HG02840 (cell line): ENCODE measurements around the gene CFD.
"Not testable (repeated sequence)": the region's sequence is repeated elsewhere in the genome, so short reads cannot be mapped to it uniquely, and the experiment has no call there.

ENCODE experiments used
- ATAC-seq: cut with Tn5 transposase; IDR thresholded peaks from one replicate; pipeline ENCODE4 v1.9.1; 2021; ENCODE audit warnings: mild to moderate bottlenecking, moderate library complexity, moderate number of reproducible peaks; ENCODE audit not compliant: unreplicated experiment, low FRiP score

CFD gene

DNA sequence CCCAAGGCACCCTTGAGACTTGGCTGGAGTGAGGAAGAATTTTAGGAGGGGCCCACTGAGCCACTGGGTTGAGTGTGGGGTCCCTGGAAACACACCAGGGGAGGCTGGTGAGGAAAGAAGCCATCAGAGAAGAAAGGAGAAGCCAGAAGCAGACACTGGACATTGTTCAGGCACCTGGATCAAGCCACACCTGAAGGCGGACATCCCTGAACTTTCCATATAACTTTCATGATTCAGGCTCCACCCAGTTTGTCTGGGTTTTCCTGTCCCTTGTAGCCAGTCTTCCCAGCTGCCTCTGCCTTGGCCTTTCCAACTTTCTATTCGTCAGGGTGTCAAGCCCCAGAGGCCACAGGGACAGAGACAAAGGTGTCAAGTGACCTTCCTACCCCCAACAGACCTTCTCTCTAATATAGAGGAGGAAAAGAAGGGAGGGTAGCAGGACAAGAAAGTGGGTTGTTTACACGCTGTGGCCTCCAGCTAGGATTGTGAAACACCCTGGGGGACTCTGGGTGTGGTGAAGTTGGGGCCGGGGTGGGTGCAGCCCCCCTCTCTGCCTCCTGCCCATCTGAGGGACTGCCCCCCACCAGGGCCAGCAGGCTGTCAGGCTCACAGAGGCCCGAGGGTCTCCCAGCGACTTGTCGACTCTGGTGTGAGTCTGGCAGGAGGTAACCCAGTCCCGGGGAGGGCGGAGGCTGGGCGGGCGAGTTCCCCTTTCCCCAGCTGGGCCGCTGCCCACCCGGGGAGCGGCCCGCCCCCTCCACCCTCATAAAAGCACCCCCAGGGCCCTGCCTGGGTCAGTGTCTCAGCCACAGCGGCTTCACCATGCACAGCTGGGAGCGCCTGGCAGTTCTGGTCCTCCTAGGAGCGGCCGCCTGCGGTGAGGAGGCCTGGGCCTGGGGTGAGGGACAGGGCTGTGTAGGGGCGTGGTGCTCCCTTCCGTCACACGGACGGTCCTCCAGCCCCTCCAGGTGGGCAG, at the start of gene CFD:
Gene CFD, plus strand, starts transcription at position 797 of the 976 bp plus-strand sequence. Its CDS starts 26 bp downstream, at position 823.
- no peak for ATAC-seq

DNA sequence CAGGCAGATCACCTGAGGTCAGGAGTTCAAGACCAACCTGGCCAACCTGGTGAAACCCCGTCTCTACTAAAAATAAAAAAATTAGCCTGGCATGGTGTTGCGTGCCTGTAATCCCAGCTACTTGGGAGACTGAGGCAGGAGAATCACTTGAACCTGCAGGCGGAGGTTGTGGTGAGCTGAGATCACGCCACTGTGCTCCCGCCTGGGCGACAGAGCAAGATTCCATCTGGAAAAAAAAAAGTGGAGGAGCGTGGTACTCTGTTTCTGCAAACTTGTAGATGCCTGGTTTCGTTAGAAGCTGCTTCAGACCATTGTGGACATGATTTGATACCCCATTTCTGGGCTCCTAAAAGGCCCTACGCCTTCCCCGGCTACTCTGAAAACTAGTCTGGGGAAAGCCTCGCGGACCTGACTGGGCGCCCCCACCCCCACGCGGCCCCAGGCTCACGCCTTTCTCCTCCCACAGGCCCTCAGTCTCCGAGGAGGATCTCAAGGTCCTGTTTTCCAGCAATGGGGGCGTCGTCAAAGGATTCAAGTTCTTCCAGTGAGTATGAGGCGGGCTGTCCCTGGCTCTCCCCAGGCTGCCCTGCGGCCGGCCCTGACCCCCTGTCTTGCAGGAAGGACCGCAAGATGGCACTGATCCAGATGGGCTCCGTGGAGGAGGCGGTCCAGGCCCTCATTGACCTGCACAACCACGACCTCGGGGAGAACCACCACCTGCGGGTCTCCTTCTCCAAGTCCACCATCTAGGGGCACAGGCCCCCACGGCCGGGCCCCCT, 49.2 kb upstream of the CFD start:
- ATAC-seq: no peak

DNA sequence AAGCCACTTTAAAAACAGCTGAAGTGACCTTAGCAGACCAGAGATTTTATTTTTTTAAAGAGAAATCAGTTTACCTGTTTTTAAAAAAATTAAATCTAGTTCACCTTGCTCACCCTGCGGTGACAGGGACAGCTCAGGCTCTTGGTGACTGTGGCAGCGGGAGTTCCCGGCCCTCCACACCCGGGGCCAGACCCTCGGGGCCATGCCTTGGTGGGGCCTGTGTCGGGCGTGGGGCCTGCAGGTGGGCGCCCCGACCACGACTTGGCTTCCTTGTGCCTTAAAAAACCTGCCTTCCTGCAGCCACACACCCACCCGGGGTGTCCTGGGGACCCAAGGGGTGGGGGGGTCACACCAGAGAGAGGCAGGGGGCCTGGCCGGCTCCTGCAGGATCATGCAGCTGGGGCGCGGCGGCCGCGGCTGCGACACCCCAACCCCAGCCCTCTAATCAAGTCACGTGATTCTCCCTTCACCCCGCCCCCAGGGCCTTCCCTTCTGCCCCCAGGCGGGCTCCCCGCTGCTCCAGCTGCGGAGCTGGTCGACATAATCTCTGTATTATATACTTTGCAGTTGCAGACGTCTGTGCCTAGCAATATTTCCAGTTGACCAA, 48.5 kb upstream of the CFD start:
- no peak for ATAC-seq

DNA sequence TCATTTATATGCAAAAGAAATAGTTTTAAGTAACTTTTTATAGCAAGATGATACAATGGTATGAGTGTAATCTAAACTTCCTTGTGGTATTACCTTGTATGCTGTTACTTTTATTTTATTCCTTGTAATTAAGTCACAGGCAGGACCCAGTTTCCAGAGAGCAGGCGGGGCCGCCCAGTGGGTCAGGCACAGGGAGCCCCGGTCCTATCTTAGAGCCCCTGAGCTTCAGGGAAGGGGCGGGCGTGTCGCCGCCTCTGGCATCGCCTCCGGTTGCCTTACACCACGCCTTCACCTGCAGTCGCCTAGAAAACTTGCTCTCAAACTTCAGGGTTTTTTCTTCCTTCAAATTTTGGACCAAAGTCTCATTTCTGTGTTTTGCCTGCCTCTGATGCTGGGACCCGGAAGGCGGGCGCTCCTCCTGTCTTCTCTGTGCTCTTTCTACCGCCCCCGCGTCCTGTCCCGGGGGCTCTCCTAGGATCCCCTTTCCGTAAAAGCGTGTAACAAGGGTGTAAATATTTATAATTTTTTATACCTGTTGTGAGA, 47.9 kb upstream of the CFD start:
- no peak for ATAC-seq

DNA sequence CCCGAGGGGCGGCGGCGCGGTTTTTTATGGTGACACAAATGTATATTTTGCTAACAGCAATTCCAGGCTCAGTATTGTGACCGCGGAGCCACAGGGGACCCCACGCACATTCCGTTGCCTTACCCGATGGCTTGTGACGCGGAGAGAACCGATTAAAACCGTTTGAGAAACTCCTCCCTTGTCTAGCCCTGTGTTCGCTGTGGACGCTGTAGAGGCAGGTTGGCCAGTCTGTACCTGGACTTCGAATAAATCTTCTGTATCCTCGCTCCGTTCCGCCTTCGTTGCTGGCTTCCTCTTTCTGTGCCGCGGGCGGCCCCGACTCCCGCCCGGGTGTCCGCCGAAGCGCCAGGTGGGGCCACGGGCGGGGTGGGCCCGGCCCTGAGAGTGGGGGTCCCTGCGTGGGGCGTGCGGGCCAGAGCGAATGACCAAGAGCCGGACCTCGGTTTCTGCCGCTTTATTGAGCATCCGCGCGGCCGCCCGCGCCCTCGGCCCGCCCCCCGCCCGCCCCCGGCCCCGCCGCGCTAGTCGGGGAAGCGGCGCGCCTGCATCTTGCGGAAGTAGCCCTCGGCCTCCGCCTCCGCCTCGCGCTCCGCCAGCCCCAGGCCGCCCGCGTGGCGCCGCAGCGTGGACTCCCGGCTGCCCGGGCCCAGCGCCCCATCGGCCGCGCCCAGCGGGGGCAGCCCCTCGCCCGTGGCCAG, 47.3 kb upstream of the CFD start:
- no peak for ATAC-seq

DNA sequence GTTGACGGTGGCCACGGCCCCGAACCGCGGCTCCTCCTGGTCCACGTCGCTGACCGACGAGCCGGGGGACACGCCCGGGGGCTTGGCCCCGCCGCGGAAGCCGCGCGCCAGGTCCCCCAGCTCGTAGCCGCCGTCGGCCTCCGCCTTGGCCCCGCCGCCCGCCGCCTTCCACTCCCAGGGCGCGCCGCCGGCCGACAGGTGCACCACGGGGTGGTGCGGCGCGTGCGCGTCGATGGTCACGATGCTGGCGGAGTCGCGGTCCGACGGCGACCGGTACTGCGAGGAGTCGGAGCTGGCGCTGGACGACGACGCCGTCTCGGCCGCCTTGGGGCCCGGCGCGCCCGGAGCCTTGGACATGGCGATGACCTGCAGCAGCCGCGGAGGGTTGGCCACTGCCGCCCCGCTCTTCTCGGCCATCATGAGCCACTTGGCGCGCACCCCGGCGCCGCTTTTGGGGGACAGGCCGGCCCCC, 46.7 kb upstream of the CFD start:
- ATAC-seq: no peak

DNA sequence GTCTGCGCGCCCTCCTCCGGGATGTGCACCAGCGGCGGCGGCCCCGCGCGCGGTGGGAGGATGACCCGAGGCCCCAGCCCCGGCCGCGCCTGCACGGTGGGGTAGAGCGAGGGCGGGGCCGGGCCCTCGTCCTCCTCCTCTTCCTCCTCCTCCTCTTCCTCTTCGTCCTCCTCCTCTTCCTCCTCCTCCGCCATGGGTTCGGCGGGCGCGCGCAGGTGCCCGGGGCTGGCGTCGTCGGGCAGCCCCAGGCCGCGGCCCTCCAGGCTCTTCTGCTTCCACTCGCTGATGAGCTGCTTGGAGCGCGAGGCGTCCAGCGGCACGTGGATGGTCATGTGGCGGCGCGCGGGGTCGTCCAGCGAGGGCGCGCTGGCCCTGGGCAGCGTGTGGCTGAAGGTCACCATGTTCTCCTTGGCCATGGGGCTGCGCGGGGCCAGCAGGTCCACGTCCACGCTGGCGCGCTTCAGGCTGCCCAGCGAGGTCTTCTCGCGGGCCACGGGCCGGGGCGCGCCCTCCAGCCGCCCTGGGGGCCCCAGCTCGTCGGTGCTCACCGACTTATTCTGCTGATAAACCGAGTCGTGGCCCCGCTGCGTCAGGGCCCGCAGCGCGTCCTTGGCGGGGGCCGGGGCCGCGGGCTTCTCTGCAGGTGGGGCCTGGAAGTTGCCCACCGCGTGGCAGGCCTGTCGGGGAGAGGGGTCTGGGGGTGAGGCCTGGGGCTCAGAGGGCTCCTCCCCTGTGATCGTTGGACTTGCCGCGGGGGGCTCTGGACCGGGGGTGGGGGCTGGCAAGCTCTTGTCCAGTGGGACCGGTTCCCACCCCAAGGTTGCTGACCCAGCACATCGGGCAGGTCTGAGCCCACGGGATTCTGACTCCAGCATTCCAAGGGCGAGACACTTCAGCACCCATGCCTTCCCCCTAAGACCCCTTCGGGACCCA, 46.0 kb upstream of the CFD start:
- ATAC-seq: no peak

DNA sequence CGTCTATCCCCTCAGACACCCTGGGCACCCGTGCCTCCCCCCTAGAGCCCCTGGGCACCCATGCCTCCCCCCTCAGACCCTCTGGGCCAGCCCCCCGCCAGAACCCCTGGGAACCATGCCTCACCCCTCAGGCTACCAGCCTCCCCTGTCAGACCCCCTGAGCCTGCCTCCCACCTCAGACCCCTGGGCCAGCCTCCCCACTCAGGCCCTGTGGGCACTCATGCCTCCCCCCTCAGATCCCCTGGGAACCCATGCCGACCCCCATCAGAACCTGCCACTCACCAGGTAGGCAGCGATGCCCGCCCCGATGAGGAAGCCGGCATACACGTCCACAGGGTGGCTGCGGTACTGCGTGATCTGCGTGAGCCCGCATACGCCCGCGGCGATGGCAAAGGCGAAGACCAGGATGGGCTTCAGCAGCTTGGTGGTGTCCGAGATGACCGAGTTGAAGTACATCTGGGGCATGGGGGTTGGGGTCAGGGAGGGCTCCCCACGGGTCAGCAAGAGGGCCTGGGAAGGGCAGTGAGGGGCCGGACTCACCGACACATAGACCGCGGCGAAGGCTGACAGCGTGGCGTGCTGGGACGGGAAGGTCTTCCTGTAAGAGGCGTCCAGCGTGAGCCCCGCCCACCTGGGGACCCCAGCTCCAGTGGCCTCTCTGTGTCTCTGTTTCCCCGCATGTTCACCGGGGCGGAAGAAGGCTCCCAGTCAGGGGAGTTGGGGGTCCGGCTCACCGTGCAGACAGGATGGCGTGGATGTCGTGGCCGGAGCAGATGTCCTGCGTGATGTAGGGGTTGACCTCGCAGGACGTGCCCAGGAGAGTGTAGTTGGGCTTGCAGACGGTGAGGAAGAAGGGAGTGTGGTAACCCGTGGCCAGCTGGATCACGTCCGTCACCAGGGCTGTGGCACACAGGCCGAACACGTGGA, 45.0 kb upstream of the CFD start:
- no peak for ATAC-seq

DNA sequence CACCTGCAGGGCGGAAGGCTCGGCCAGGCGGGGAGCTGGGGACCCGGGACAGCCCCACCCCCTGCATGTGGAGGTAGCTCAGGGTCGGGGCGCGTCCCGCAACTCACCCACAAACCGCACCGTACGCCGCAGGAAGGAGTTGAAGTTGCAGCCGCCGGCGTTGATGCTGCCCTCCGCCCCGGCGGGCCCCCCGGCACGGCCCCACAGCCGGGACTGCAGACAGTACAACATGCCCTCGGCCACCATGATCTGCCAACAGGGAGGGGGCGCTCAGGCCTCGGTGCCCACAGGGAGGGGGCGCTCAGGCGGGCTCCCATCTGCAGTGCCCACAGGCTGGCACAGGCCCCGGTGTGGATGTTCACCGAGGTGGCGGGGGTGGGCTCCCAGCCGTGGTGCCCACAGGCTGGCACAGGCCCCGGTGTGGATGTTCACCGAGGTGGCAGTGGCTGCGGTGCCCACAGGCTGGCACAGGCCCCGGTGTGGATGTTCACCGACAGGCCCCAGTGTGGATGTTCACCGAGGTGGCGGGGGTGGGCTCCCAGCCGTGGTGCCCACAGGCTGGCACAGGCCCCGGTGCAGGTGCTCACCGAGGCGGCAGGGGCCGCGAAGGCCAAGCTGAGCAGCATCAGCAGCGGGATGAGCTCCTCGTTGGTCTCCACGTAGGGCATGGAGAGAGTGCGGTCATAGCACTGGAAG, 44.2 kb upstream of the CFD start:
- no peak for ATAC-seq

DNA sequence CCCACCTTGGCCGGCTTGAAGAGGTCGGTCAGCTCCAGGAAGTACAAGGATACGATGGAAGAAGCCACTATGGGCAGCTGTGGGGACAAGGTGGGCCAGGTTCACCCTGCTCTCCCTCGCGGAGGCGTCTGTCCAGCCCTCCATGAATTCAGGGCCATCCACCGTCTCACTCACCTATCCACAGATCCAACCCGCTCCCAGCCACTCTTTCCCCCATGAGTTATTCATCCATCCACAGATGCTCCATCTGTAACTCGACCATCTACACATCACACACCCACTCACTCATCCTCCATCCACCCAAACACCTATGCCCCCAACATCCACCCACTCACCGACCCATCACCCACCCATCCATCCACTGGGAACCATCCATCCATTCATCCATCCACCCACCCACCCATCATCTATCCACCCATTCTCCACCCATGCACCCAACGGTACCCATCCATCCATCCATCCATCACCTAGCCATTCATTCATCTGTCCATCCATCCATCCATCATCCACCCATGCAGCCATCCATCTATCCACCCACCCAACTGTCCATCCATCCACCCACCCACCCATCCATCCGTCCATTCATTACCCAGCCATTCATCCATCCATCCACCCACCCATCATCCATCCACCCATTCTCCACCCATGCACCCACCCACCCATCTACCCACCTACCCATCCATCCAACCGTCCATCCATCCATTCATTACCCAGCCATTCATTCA, 43.5 kb upstream of the CFD start:
- ATAC-seq: no peak

DNA sequence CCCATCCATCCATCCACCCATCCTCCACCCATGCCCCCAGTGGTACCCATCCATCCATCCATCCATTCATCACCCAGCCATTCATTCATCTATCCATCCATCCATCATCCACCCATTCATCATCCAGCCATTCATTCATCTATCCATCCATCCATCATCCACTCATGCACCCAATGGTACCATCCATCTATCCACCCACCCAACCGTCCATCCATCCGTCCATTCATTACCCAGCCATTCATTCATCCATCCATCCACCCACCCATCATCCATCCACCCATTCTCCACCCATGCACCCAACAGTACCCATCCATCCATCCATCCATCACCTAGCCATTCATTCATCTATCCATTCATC, 43.0 kb upstream of the CFD start:
- ATAC-seq: no peak

DNA sequence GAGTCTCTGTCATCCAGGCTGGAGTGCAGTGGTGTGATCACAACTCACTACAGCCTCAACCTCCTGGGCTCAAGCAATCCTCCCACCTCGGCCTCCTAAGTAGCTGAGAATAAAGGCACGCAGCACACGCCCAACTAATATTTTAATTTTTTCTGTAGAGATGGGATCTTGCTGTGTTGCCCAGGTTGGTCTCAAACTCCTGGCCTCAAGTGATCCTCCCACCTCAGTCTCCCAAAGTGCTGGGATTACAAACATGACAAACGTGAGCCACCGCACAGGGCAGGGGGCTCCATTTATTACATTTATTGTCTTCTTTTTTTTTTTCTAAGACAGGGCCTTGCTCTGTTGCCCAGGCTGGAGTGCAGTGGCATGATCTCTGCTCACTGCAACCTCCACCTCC, 39.3 kb upstream of the CFD start:
- not testable (repeated sequence) for ATAC-seq

DNA sequence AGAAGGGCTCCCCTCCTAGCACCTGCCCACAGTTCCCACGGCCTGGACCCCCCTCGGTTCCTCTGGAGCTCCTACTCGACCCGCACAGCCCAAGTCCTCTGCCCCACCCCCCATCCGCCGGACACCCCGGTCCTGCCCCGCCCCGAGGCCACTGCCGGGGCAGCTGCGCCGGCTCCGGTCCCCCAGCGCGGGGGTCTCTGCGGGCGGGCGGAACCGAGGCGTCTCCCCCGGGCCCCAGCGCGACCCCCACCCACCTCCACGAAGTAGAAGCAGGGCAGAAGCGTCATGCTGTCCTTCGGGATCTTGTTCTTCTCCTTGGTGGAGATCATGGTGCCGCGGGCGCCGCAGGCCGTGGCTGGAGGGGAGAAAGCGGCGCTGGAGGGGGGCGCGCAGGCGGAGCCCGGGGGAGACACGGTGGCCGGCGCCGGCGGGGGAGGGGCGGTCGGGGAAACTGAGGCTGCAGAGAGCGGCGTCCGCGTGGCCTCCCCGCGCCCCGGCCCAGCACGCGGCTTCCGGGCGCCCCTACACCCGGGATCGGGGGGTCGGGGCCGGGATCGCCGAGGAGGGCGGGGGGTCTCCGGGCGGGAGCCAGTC, 38.1 kb upstream of the CFD start:
- ATAC-seq: no peak

DNA sequence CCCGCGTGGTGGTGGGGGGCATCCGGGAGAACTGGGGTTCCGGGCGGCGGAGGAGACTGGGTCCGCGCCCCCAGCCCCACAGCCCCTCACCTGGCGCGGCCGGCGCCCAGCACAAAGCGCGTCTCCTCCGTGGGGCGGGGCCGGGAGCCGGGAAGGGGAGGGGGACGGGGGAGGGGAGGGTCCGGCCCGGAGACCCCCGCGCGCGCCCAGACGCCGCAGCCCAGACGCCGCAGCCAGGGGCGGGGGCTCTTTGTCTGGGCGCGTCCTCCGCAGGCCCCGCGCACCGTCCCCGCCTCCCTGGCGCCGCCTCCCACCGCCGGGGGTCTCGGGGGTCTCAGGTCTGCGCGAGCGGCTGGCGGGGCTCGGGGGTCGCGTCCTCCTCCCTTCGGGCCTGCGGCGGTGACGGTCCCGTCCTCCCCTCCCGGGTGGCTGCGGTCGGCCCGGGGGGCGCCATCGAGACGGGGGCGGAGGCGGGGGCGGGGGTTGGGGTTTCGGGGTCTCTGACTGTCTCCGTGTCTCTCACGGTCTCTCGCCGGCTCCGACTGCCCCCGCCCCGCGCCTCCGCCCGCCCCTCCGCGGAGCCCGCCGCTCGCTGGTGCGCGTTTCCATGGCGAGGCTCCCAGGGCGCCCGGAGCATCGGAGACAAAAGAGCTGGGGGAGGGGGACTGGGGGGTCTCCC, 37.5 kb upstream of the CFD start, which contains the start of gene PLPPR3:
Gene PLPPR3, minus strand, starts transcription at position 131 of the 679 bp plus-strand sequence. CDS start 396 bp downstream, outside the sequence.
- ATAC-seq: no peak

DNA sequence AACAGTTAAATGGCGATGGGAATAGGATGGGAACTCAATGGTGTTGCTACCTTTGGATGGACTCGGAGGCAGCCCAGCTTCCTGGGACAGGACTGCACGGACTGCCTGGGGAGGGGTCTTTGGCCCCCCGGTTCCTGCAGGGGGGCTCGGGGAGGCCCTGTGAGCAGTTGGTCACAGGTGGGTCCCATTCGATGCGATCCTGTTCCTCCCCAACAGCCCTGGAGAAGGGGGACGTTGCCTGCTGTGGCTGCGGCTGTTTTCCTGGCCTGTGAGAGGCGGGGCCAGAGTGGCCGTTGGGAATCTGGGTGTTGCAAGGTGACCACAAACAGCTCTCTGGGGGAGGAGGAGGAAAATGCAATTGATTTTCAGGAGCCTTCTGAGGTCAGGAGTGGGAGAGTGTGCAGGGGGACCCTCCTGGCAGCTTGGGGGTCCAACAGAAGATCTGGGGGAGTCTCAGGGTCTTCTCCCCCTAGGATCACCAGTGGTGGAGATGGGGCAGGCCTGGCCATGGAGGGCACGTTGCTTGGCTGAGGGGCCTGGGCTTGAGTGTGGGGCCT, 35.8 kb upstream of the CFD start:
- ATAC-seq: no peak
